Measurements from ENCODE around the gene PREP.
"Not testable (repeated sequence)": the region's sequence is repeated elsewhere in the genome, so short reads cannot be mapped to it uniquely, and the experiment has no call there.

Gene PREP

GRCh38 chr6:105402939-105403935 is at the start of gene PREP:
TSS of gene PREP (minus strand) at chr6:105403082. CDS start at chr6:105402891, 191 bp downstream.
- DNase-seq (ENCODE audit: low read depth in 2 of 2), result peak; percentile 61 to 67

- DNase-seq (ENCODE audit: low read depth in 2 of 2), result no peak
Observed at GRCh38 chr6:105452376-105452775, 49.5 kb upstream of the PREP start.

- DNase-seq (ENCODE audit: low read depth in 2 of 2), result no peak
Observed at GRCh38 chr6:105449756-105450390, 47.0 kb upstream of the PREP start.

- no peak for DNase-seq (ENCODE audit: low read depth in 2 of 2)
Observed at GRCh38 chr6:105445481-105445880, 42.6 kb upstream of the PREP start.

GRCh38 chr6:105443941-105444340 is 41.1 kb upstream of the PREP start:
- no peak for DNase-seq (ENCODE audit: low read depth in 2 of 2)

- DNase-seq (ENCODE audit: low read depth in 2 of 2), result no peak
Observed at GRCh38 chr6:105442369-105442768, 39.5 kb upstream of the PREP start.

- DNase-seq (ENCODE audit: low read depth in 2 of 2), result no peak
Observed at GRCh38 chr6:105437236-105437635, 34.4 kb upstream of the PREP start.

GRCh38 chr6:105433723-105434122 is 30.8 kb upstream of the PREP start:
- DNase-seq (ENCODE audit: low read depth in 2 of 2), result no peak

- DNase-seq (ENCODE audit: low read depth in 2 of 2), result peak; percentile 82 to 85
Observed at GRCh38 chr6:105432797-105433196, 29.9 kb upstream of the PREP start.

- DNase-seq (ENCODE audit: low read depth in 2 of 2), result peak in 1 of 2 experiments; percentile 39
Observed at GRCh38 chr6:105431226-105431625, 28.3 kb upstream of the PREP start.

GRCh38 chr6:105430685-105431084 is 27.8 kb upstream of the PREP start:
- no peak for DNase-seq (ENCODE audit: low read depth in 2 of 2)

- peak; percentile 43 to 45 for DNase-seq (ENCODE audit: low read depth in 2 of 2)
Observed at GRCh38 chr6:105429676-105430075, 26.8 kb upstream of the PREP start.

- DNase-seq (ENCODE audit: low read depth in 2 of 2), result no peak
Observed at GRCh38 chr6:105428342-105428957, 25.6 kb upstream of the PREP start.

GRCh38 chr6:105424175-105424783 is 21.4 kb upstream of the PREP start:
- no peak for DNase-seq (ENCODE audit: low read depth in 2 of 2)

- DNase-seq (ENCODE audit: low read depth in 2 of 2), result not testable (repeated sequence)
Observed at GRCh38 chr6:105416971-105417370, 14.1 kb upstream of the PREP start.

GRCh38 chr6:105409734-105410133 is 6.9 kb upstream of the PREP start:
- DNase-seq (ENCODE audit: low read depth in 2 of 2), result no peak

GRCh38 chr6:105402090-105402938 is 568 bp downstream of the PREP start:
- peak in 1 of 2 experiments; percentile 1 for DNase-seq (ENCODE audit: low read depth in 2 of 2)

- peak in 1 of 2 experiments; percentile 4 for DNase-seq (ENCODE audit: low read depth in 2 of 2)
Observed at GRCh38 chr6:105401247-105402089, 1.4 kb downstream of the PREP start.

GRCh38 chr6:105400501-105400900 is 2.4 kb downstream of the PREP start:
- no peak for DNase-seq (ENCODE audit: low read depth in 2 of 2)

- no peak for DNase-seq (ENCODE audit: low read depth in 2 of 2)
Observed at GRCh38 chr6:105398859-105399258, 4.0 kb downstream of the PREP start.

Measured in fibroblast of skin of left quadriceps (primary cell).